CD14-positive monocyte (primary cell): ENCODE data around the gene TEX36. TPM values are rescaled to one million over a fixed set of nuclear protein-coding genes. Genes with fewer than 3 reads are reported as not detected.

ENCODE experiments used
- DNase-seq, 3 donors: peaks; one replicate each; pipeline ENCODE4 v3.0.0-alpha.2; 2011 to 2022
- H2AFZ ChIP-seq: 2 replicates; pipeline ENCODE4 v1.6.0; 2012; ENCODE audit warnings: mild to moderate bottlenecking, low read depth, low read length, inconsistent platforms; ENCODE audit not compliant: insufficient read depth, poor library complexity, severe bottlenecking
- H3K27ac ChIP-seq, 2 donors: 1 replicate in 1 of 2; 2 replicates in 1 of 2; pipeline ENCODE4 v1.5.1; 2012 to 2013; ENCODE audit warnings: low read length in 2 of 2, control low read depth in 1 of 2, inconsistent platforms in 1 of 2, low read depth in 1 of 2, mild to moderate bottlenecking in 1 of 2
- H3K27me3 ChIP-seq, 2 donors: one replicate each; pipeline versions ENCODE4 v1.6.0 to v1.6.1; 2011 to 2013; ENCODE audit warnings: low read length in 2 of 2; ENCODE audit not compliant: control insufficient read depth in 2 of 2, insufficient read depth in 2 of 2
- H3K36me3 ChIP-seq, 2 donors: replicated peaks in 1 of 2; 1 replicate in 1 of 2; 2 replicates in 1 of 2; pipeline versions ENCODE4 v1.5.1 to v1.6.1; 2012 to 2013; ENCODE audit warnings: low read length in 2 of 2, control low read depth in 1 of 2, inconsistent platforms in 1 of 2, mild to moderate bottlenecking in 1 of 2; ENCODE audit not compliant: insufficient read depth in 2 of 2, control insufficient read depth in 1 of 2
- H3K4me1 ChIP-seq, 2 donors: 1 replicate in 1 of 2; 2 replicates in 1 of 2; pipeline versions ENCODE4 v1.5.1 to v1.6.1; 2012 to 2013; ENCODE audit warnings: low read length in 2 of 2, control low read depth in 1 of 2, inconsistent platforms in 1 of 2, mild to moderate bottlenecking in 1 of 2, moderate library complexity in 1 of 2; ENCODE audit not compliant: insufficient read depth in 2 of 2, control insufficient read depth in 1 of 2
- H3K4me2 ChIP-seq: replicated peaks from 2 replicates; pipeline ENCODE3; 2012; ENCODE audit warnings: low read length, moderate library complexity, mild to moderate bottlenecking; ENCODE audit not compliant: poor library complexity, severe bottlenecking; ENCODE audit errors: extremely low read depth
- H3K4me3 ChIP-seq, 3 experiments: fragments of 200-600 bp in 1 of 3; sonication (generic) in 1 of 3; replicated peaks in 1 of 3; 1 replicate in 2 of 3; 2 replicates in 1 of 3; pipeline ENCODE4 v1.5.1; 2011 to 2013; ENCODE audit warnings: low read length in 3 of 3, mild to moderate bottlenecking in 3 of 3, control low read depth in 2 of 3, low read depth in 2 of 3, inconsistent platforms in 1 of 3, moderate library complexity in 1 of 3
- H3K79me2 ChIP-seq: 2 replicates; pipeline ENCODE4 v1.6.0; 2012; ENCODE audit warnings: mild to moderate bottlenecking, control low read depth, inconsistent platforms, low read length, moderate library complexity; ENCODE audit not compliant: insufficient read depth
- H3K9ac ChIP-seq: 2 replicates; pipeline ENCODE4 v1.6.0; 2017; ENCODE audit warnings: low read length, mild to moderate bottlenecking; ENCODE audit not compliant: insufficient read depth, poor library complexity, severe bottlenecking
- H3K9me3 ChIP-seq, 2 donors: replicated peaks in 1 of 2; 1 replicate in 1 of 2; 2 replicates in 1 of 2; pipeline versions ENCODE4 v1.5.1 to v1.6.1; 2012 to 2013; ENCODE audit warnings: low read length in 2 of 2, control low read depth in 1 of 2; ENCODE audit not compliant: control insufficient read depth in 1 of 2, insufficient read depth in 1 of 2
- H4K20me1 ChIP-seq: 2 replicates; pipeline ENCODE4 v1.6.0; 2012; ENCODE audit warnings: mild to moderate bottlenecking, low read length, control low read depth, moderate library complexity; ENCODE audit not compliant: insufficient read depth
- H3K27ac Mint-ChIP-seq, 7 donors: one replicate each; pipeline ENCODE4 v1.8.0; 2020; ENCODE audit warnings: mild to moderate bottlenecking in 7 of 7, mixed read lengths in 7 of 7, moderate library complexity in 6 of 7, inconsistent platforms in 2 of 7
- H3K27me3 Mint-ChIP-seq, 3 donors: one replicate each; pipeline ENCODE4 v1.8.0; 2021 to 2022; ENCODE audit warnings: low read depth in 3 of 3, mild to moderate bottlenecking in 3 of 3, mixed read lengths in 3 of 3, moderate library complexity in 3 of 3, inconsistent platforms in 1 of 3
- H3K36me3 Mint-ChIP-seq, 2 donors: one replicate each; pipeline ENCODE4 v1.8.0; 2020; ENCODE audit warnings: mixed read lengths in 2 of 2, inconsistent platforms in 1 of 2, mild to moderate bottlenecking in 1 of 2
- H3K4me1 Mint-ChIP-seq: one replicate; pipeline ENCODE4 v1.8.0; 2020; ENCODE audit warnings: mild to moderate bottlenecking, mixed read lengths
- H3K4me3 Mint-ChIP-seq, 2 donors: one replicate each; pipeline ENCODE4 v1.8.0; 2020; ENCODE audit warnings: mild to moderate bottlenecking in 2 of 2, mixed read lengths in 2 of 2, moderate library complexity in 1 of 2
- H3K9me3 Mint-ChIP-seq, 7 donors: one replicate each; pipeline ENCODE4 v1.8.0; 2020 to 2022; ENCODE audit warnings: mixed read lengths in 7 of 7, mild to moderate bottlenecking in 6 of 7, moderate library complexity in 6 of 7, inconsistent platforms in 2 of 7
- WGBS: methylation state at CpG from one replicate; pipeline ENCODE4 v1.1.5; 2013; ENCODE audit warnings: missing lambda C conversion rate; ENCODE audit not compliant: insufficient coverage; 5-methylcytosine and 5-hydroxymethylcytosine counted together
- intact Hi-C, 2 donors: fragments of 100-400 bp; cut with micrococcal nuclease; formaldehyde crosslinking; loops; one replicate each; pipeline versions ENCODE4 v1.15.0 to v1.15.1; 2023
- polyA plus RNA-seq, 3 donors: library from polyadenylated mRNA; depleted of rRNA in 1 of 3; unstranded in 2 of 3; stranded (reverse) in 1 of 3; fragments of 300-500 nt in 2 of 3; fragments of >200 nt in 1 of 3; fragmentation: Illumina TruSeq in 2 of 3; gene quantifications; 1 replicate in 2 of 3; 2 replicates in 1 of 3; pipeline ENCODE4 v1.2.3, GENCODE V29; 2012 to 2021
- TF ChIP-seq, protein P1 (sequence below): fragments of 200-600 bp; IDR thresholded peaks from one replicate; pipeline ENCODE4 v1.8.0; 2022; ENCODE audit warnings: antibody characterized with exemption, mild to moderate bottlenecking

The TEX36 gene
- polyA plus RNA-seq, 3 donors = not detected

DNA sequence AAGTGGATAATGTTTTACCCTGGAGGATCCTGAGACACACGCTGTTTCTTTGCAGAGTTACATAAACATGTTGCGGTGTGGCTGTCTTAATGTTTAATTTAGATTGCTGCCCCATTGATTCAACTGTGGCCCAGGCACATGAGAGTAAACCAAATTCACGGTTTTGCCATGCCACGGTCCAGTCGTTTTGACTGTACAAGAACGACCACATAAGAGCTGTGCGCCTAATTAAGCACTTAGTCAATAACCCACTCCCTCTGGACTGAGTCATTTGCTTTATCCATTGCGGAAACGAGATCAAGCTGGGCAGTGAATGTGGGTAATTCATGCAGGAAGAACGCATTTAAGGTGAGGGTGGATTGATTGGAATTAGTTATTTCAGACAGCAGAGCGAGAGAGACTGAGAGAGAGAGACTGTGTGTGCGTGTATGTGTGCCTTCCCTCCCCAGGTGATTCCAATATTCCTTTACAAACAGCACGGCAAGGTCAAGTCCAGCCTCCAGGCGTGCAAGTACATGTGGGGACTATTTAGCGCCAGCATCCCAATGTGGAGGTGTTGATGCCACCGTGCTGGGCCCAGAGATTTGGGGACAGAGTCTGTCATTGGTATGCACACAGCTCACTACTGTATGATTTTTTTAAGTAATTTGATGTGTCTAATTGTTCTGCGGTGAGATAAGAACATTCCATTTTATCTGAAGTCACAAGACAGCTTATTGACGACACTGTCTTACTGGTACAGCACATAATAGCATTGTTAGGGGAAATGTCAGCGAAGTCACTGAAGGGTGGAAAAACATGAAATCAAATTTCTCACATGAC is 8.4 kb upstream of the TEX36 start:
- no peaks in the 10 kb centered on the region for H3K4me1 Mint-ChIP-seq
- H3K4me3 Mint-ChIP-seq = no peak overlapping the region
- peaks cover 5 to 12% (median 10%) of the 10 kb centered on the region in 3 donors for H3K27me3 Mint-ChIP-seq
- H2AFZ ChIP-seq = no peak overlapping the region
- no peak overlapping the region for H3K4me3 ChIP-seq
- H3K9ac ChIP-seq = no peak overlapping the region
- no peak overlapping the region for H3K27ac Mint-ChIP-seq
- TF ChIP-seq, protein P1, sequence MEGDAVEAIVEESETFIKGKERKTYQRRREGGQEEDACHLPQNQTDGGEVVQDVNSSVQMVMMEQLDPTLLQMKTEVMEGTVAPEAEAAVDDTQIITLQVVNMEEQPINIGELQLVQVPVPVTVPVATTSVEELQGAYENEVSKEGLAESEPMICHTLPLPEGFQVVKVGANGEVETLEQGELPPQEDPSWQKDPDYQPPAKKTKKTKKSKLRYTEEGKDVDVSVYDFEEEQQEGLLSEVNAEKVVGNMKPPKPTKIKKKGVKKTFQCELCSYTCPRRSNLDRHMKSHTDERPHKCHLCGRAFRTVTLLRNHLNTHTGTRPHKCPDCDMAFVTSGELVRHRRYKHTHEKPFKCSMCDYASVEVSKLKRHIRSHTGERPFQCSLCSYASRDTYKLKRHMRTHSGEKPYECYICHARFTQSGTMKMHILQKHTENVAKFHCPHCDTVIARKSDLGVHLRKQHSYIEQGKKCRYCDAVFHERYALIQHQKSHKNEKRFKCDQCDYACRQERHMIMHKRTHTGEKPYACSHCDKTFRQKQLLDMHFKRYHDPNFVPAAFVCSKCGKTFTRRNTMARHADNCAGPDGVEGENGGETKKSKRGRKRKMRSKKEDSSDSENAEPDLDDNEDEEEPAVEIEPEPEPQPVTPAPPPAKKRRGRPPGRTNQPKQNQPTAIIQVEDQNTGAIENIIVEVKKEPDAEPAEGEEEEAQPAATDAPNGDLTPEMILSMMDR = no peak
- no peak for DNase-seq
- 96% methylated on average over 9 of the region's 19 CpGs for WGBS
- H3K36me3 Mint-ChIP-seq = no peaks in the 10 kb centered on the region
- no peak overlapping the region for H3K4me2 ChIP-seq
- no peaks in the 10 kb centered on the region for H3K79me2 ChIP-seq
- H3K4me1 ChIP-seq = no peaks in the 10 kb centered on the region
- peaks cover 0 to 2% (median 0%) of the 10 kb centered on the region in 7 donors for H3K9me3 Mint-ChIP-seq
- no peaks in the 10 kb centered on the region for H4K20me1 ChIP-seq
- H3K27ac ChIP-seq = no peak overlapping the region
- intact Hi-C loops = no loop called here
- no peaks in the 10 kb centered on the region for H3K9me3 ChIP-seq
- H3K36me3 ChIP-seq = no peaks in the 10 kb centered on the region
- no peaks in the 10 kb centered on the region for H3K27me3 ChIP-seq

DNA sequence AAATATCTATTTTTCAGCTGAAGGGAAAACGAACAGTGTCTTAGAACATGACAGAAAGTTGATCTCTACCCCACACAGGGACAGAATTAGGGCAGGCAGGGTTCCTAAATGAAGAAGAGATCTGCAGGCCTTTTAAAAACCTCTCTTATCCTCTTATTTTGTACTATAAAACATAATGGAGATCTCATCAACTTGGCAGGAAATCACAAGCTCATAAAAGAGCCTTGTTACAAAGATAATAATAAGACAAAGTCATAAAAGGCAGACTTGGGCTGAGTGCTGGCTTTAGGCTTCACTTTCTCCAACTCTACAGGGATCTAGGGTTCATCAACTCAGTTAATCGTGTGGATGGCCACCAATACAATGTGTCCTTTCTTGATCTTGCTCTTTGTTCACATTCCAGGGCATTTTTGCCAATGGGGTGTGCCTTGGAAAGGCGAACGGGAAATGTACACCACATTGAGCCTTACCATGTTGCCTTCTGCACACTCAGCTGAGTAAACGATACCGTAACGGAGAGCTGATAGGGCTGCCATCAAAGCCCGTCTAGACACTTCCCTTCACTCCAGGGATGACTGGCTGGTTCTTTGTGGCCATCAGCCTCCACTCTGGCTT is 7.1 kb upstream of the TEX36 start:
- Histone ChIP-seq H3K4me1 (no peaks in the 10 kb centered on the region), H2AFZ (no peak overlapping the region), H3K9me3 (no peaks in the 10 kb centered on the region), H3K9ac (no peak overlapping the region), H3K4me3 (no peak overlapping the region), H3K36me3 (no peaks in the 10 kb centered on the region), H3K4me2 (no peak overlapping the region), H3K27ac (no peak overlapping the region), H4K20me1 (no peaks in the 10 kb centered on the region), H3K27me3 (no peaks in the 10 kb centered on the region), H3K79me2 (no peaks in the 10 kb centered on the region)
- intact Hi-C loops = no loop called here
- Mint-ChIP-seq H3K36me3 (no peaks in the 10 kb centered on the region), H3K9me3 (peaks cover 0 to 2% (median 0%) of the 10 kb centered on the region in 7 donors), H3K27me3 (peaks cover 4 to 10% (median 7%) of the 10 kb centered on the region in 3 donors), H3K4me3 (no peak overlapping the region), H3K4me1 (no peaks in the 10 kb centered on the region), H3K27ac (no peak overlapping the region)
- TF ChIP-seq, protein P1 = no peak
- WGBS = 89% methylated on average over 7 of the region's 8 CpGs
- DNase-seq = no peak
